Skeletal muscle tissue (tissue), 4 donors: ENCODE results near the gene ANGEL1. TPM values are rescaled to one million over a fixed set of nuclear protein-coding genes. Genes with fewer than 3 reads are reported as not detected.

ENCODE experiments used
- H3K27ac ChIP-seq: one replicate; pipeline ENCODE4 v1.7.0; 2013; ENCODE audit warnings: mild to moderate bottlenecking, low read depth, low read length, inconsistent platforms
- H3K27me3 ChIP-seq, 3 donors: one replicate each; pipeline ENCODE4 v1.7.0; 2013; ENCODE audit warnings: low read length in 3 of 3; ENCODE audit not compliant: control insufficient read depth in 3 of 3, insufficient read depth in 3 of 3
- H3K36me3 ChIP-seq, 3 donors: one replicate each; pipeline ENCODE4 v1.7.0; 2013; ENCODE audit warnings: low read length in 3 of 3; ENCODE audit not compliant: control insufficient read depth in 3 of 3, insufficient read depth in 3 of 3
- H3K4me1 ChIP-seq, 3 donors: one replicate each; pipeline ENCODE4 v1.7.0; 2013; ENCODE audit warnings: low read length in 3 of 3, mild to moderate bottlenecking in 3 of 3; ENCODE audit not compliant: control insufficient read depth in 3 of 3, insufficient read depth in 3 of 3
- H3K4me3 ChIP-seq, 3 donors: one replicate each; pipeline ENCODE4 v1.7.0; 2013; ENCODE audit warnings: low read length in 3 of 3
- H3K9ac ChIP-seq, 3 donors: one replicate each; pipeline ENCODE4 v1.7.0; 2013; ENCODE audit warnings: low read length in 3 of 3, mild to moderate bottlenecking in 3 of 3, moderate library complexity in 2 of 3, low read depth in 1 of 3
- H3K9me3 ChIP-seq, 3 donors: one replicate each; pipeline ENCODE4 v1.7.0; 2013; ENCODE audit warnings: low read length in 3 of 3; ENCODE audit not compliant: control insufficient read depth in 3 of 3
- total RNA-seq: library from RNA; depleted of rRNA; stranded (reverse); fragments of >200 nt; gene quantifications from one replicate; pipeline ENCODE4 v1.2.3, GENCODE V29; 2014
- donor health status: Osteomylitis.

The ANGEL1 gene
- total RNA-seq, 1 donor from 2014 or later, result 9.9 TPM

- no peaks in the 10 kb centered on the region for H3K9me3 ChIP-seq
- no peaks in the 10 kb centered on the region for H3K4me1 ChIP-seq
- no peak overlapping the region for H3K9ac ChIP-seq
- H3K27me3 ChIP-seq, result peaks cover 0 to 5% (median 0%) of the 10 kb centered on the region in 3 donors
- no peaks in the 10 kb centered on the region for H3K36me3 ChIP-seq
- no peak overlapping the region for H3K27ac ChIP-seq
- no peak overlapping the region for H3K4me3 ChIP-seq
Observed at GRCh38 chr14:76836029-76836630, 23.4 kb upstream of the ANGEL1 start.

- no peaks in the 10 kb centered on the region for H3K9me3 ChIP-seq
- H3K36me3 ChIP-seq, result no peaks in the 10 kb centered on the region
- H3K27ac ChIP-seq, result no peak overlapping the region
- no peak overlapping the region for H3K4me3 ChIP-seq
- no peak overlapping the region for H3K9ac ChIP-seq
- peaks cover 5 to 8% (median 7%) of the 10 kb centered on the region in 3 donors for H3K4me1 ChIP-seq
- peaks cover 0 to 5% (median 0%) of the 10 kb centered on the region in 3 donors for H3K27me3 ChIP-seq
Observed at GRCh38 chr14:76834241-76834661, 21.6 kb upstream of the ANGEL1 start.

GRCh38 chr14:76833011-76833410 is 20.3 kb upstream of the ANGEL1 start:
- Histone ChIP-seq H3K27me3 (peaks cover 0 to 5% (median 0%) of the 10 kb centered on the region in 3 donors), H3K27ac (no peak overlapping the region), H3K36me3 (no peaks in the 10 kb centered on the region), H3K4me3 (no peak overlapping the region), H3K9me3 (no peaks in the 10 kb centered on the region), H3K9ac (no peak overlapping the region), H3K4me1 (peaks cover 17 to 19% (median 17%) of the 10 kb centered on the region in 3 donors)

DNA sequence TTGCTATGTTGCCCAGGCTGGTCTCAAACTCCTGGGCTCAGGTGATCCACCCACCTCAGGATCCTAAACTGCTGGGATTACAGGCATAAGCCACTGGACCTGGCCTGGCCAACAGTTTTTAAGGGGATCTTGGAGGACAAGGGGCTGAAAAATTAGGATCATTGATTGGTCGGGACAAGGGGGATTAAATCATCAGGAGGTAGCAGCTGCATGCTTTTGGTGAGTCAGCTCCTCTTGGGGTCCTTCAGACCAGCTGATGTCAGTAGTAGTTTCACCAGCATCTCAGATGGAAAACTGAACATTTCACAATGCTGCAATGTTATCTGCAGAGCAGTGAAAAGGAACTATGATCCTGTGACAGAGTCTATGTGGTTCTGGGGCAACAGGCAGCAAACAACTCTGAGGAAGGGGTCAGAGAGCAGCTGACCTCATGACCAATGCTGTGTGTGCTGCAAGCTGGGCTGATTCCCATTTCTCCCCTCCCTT is 19.9 kb upstream of the ANGEL1 start:
- no peak overlapping the region for H3K4me3 ChIP-seq
- H3K36me3 ChIP-seq, result no peaks in the 10 kb centered on the region
- no peak overlapping the region for H3K27ac ChIP-seq
- peaks cover 21 to 23% (median 21%) of the 10 kb centered on the region in 3 donors for H3K4me1 ChIP-seq
- peaks cover 0 to 3% (median 0%) of the 10 kb centered on the region in 3 donors for H3K27me3 ChIP-seq
- H3K9ac ChIP-seq, result no peak overlapping the region
- no peaks in the 10 kb centered on the region for H3K9me3 ChIP-seq

GRCh38 chr14:76830556-76830955 is 17.9 kb upstream of the ANGEL1 start:
- Histone ChIP-seq H3K9me3 (no peaks in the 10 kb centered on the region), H3K9ac (no peak overlapping the region), H3K36me3 (no peaks in the 10 kb centered on the region), H3K27ac (peak overlapping the region; percentile 25), H3K4me3 (no peak overlapping the region), H3K27me3 (peaks cover 0 to 3% (median 0%) of the 10 kb centered on the region in 3 donors), H3K4me1 (peaks cover 21 to 23% (median 21%) of the 10 kb centered on the region in 3 donors)

GRCh38 chr14:76829650-76830421 is 17.2 kb upstream of the ANGEL1 start:
- Histone ChIP-seq H3K4me3 (no peak overlapping the region), H3K27ac (peak overlapping the region; percentile 25), H3K36me3 (no peaks in the 10 kb centered on the region), H3K4me1 (peaks cover 21 to 23% (median 21%) of the 10 kb centered on the region in 3 donors), H3K27me3 (peaks cover 0 to 3% (median 0%) of the 10 kb centered on the region in 3 donors), H3K9me3 (no peaks in the 10 kb centered on the region), H3K9ac (no peak overlapping the region)

- H3K4me3 ChIP-seq, result no peak overlapping the region
- H3K27me3 ChIP-seq, result no peaks in the 10 kb centered on the region
- no peaks in the 10 kb centered on the region for H3K36me3 ChIP-seq
- peak overlapping the region in 1 of 3 donors; percentile 78 for H3K9ac ChIP-seq
- H3K4me1 ChIP-seq, result peaks cover 21 to 23% (median 21%) of the 10 kb centered on the region in 3 donors
- no peak overlapping the region for H3K27ac ChIP-seq
- no peaks in the 10 kb centered on the region for H3K9me3 ChIP-seq
Observed at GRCh38 chr14:76829013-76829365, 16.3 kb upstream of the ANGEL1 start.

- no peaks in the 10 kb centered on the region for H3K27me3 ChIP-seq
- peaks cover 21 to 23% (median 21%) of the 10 kb centered on the region in 3 donors for H3K4me1 ChIP-seq
- peak overlapping the region; percentile 50 to 81 (median 78) for H3K9ac ChIP-seq
- no peaks in the 10 kb centered on the region for H3K9me3 ChIP-seq
- H3K36me3 ChIP-seq, result no peaks in the 10 kb centered on the region
- peak overlapping the region; percentile 61 to 77 (median 71) for H3K4me3 ChIP-seq
- no peak overlapping the region for H3K27ac ChIP-seq
Observed at GRCh38 chr14:76828339-76829012, 15.8 kb upstream of the ANGEL1 start.

DNA sequence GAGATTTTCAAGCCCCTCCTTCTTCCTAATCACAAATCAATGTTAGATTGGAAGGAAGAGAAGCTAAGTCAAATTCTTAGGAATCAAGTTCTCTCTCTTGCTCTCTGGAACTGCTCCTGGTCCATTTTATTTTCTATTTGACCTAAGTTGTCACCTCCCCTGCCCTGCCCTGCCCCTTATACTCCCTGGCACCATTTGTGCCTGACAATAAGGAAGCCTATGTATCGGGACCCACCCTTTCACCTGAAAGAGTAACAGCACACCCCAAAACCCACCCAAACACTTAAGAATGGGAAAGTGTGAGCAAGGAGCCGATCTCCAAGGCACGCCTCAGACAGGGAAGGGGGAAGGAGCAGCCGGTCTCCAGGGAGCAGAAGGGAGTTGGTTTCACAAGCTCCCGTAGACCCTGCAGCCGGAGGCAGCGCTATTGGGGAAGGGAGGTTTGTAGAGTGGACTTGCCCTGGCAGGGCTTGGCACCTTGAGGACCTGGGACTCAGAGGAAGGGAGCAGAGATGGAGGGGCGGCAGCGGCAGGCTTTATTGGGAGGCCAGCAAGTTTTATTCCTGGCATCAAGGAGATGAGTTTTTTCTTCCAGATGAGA is 15.1 kb upstream of the ANGEL1 start:
- peak overlapping the region; percentile 61 to 77 (median 71) for H3K4me3 ChIP-seq
- no peak overlapping the region for H3K27ac ChIP-seq
- H3K27me3 ChIP-seq, result no peaks in the 10 kb centered on the region
- peak overlapping the region; percentile 50 to 81 (median 78) for H3K9ac ChIP-seq
- H3K36me3 ChIP-seq, result no peaks in the 10 kb centered on the region
- H3K9me3 ChIP-seq, result no peaks in the 10 kb centered on the region
- peaks cover 21 to 23% (median 21%) of the 10 kb centered on the region in 3 donors for H3K4me1 ChIP-seq
